WTC11 (cell line): Measurements from ENCODE around the gene WLS. TPM values are rescaled to one million over a fixed set of nuclear protein-coding genes. Genes with fewer than 3 reads are reported as not detected.
A peak's percentile ranks its signal among the peaks of the same experiment; 100 is the strongest.

ENCODE experiments used
- ATAC-seq: fragments of 200-7000 bp; cut with Tn5 transposase; 2 replicates; pipeline ENCODE4 v1.10.0; 2021; ENCODE audit warnings: mild to moderate bottlenecking, moderate library complexity
- CTCF ChIA-PET: fragments of 300-600 bp; sonication (Branson Sonifier 250); formaldehyde crosslinking; loops from one replicate; lab custom pipeline; 2021; ENCODE audit warnings: antibody characterized with exemption; lab: Charles Lee
- POLR2A ChIA-PET: fragments of 350-600 bp; sonication (Branson Sonifier 250); formaldehyde crosslinking; loops from one replicate; lab custom pipeline; 2021; ENCODE audit warnings: antibody characterized with exemption; lab: Charles Lee
- DNase-seq: peaks from one replicate; pipeline ENCODE4 v3.0.0; 2021; ENCODE audit warnings: low spot score
- H3K27ac Mint-ChIP-seq: 2 replicates; pipeline ENCODE4 v1.8.0; 2021; ENCODE audit warnings: mixed read lengths
- H3K27me3 Mint-ChIP-seq: 2 replicates; pipeline ENCODE4 v1.8.0; 2021; ENCODE audit warnings: low read depth, mild to moderate bottlenecking, moderate library complexity, mixed read lengths
- H3K36me3 Mint-ChIP-seq: 2 replicates; pipeline ENCODE4 v1.8.0; 2021; ENCODE audit warnings: mixed read lengths
- H3K4me1 Mint-ChIP-seq: 2 replicates; pipeline ENCODE4 v1.8.0; 2022; ENCODE audit warnings: mixed read lengths
- H3K4me3 Mint-ChIP-seq: 2 replicates; pipeline ENCODE4 v1.8.0; 2021; ENCODE audit warnings: mild to moderate bottlenecking, moderate library complexity, mixed read lengths
- H3K9me3 Mint-ChIP-seq: 2 replicates; pipeline ENCODE4 v1.8.0; 2021; ENCODE audit warnings: mixed read lengths
- AR ChIP-seq: fragments of 250-450 bp; sonication (Bioruptor Pico); IDR thresholded peaks from 2 replicates; pipeline ENCODE4 v1.9.0; 2021; ENCODE audit warnings: mild to moderate bottlenecking
- ATF1 ChIP-seq: sonication (generic); formaldehyde crosslinking; IDR thresholded peaks from 2 replicates; pipeline ENCODE4 v1.8.1; 2023; ENCODE audit warnings: mild to moderate bottlenecking, moderate library complexity, missing genetic modification reagents
- CREM ChIP-seq: sonication (generic); formaldehyde crosslinking; IDR thresholded peaks from 2 replicates; pipeline ENCODE4 v1.8.1; 2022; ENCODE audit warnings: mild to moderate bottlenecking, missing genetic modification reagents, moderate library complexity
- E2F1 ChIP-seq: sonication (generic); formaldehyde crosslinking; IDR thresholded peaks from 2 replicates; pipeline ENCODE4 v1.8.0; 2022; ENCODE audit warnings: mild to moderate bottlenecking, missing genetic modification reagents
- E2F4 ChIP-seq: sonication (generic); formaldehyde crosslinking; IDR thresholded peaks from 2 replicates; pipeline ENCODE4 v1.8.1; 2022; ENCODE audit warnings: low read depth, mild to moderate bottlenecking, moderate library complexity, missing genetic modification reagents, borderline replicate concordance
- ETV6 ChIP-seq: sonication (generic); formaldehyde crosslinking; IDR thresholded peaks from 2 replicates; pipeline ENCODE4 v1.8.1; 2022; ENCODE audit warnings: mild to moderate bottlenecking, missing genetic modification reagents
- HMGXB4 ChIP-seq: sonication (generic); formaldehyde crosslinking; IDR thresholded peaks from 2 replicates; pipeline ENCODE4 v1.8.1; 2023; ENCODE audit warnings: mild to moderate bottlenecking, moderate library complexity, missing genetic modification reagents
- IRF1 ChIP-seq: sonication (generic); formaldehyde crosslinking; IDR thresholded peaks from 2 replicates; pipeline ENCODE4 v1.8.0; 2023; ENCODE audit warnings: missing genetic modification reagents
- JUN ChIP-seq: sonication (generic); formaldehyde crosslinking; IDR thresholded peaks from 2 replicates; pipeline ENCODE4 v1.8.0; 2023; ENCODE audit warnings: mild to moderate bottlenecking, missing genetic modification reagents
- MYBL2 ChIP-seq: sonication (generic); formaldehyde crosslinking; IDR thresholded peaks from 2 replicates; pipeline ENCODE4 v1.8.1; 2023; ENCODE audit warnings: mild to moderate bottlenecking, moderate library complexity, missing genetic modification reagents
- NFATC4 ChIP-seq: fragments of 250-450 bp; sonication (Bioruptor Pico); IDR thresholded peaks from 2 replicates; pipeline ENCODE4 v1.9.0; 2021; ENCODE audit warnings: mild to moderate bottlenecking
- NFYB ChIP-seq: sonication (generic); formaldehyde crosslinking; conservative IDR thresholded peaks from 2 replicates; pipeline ENCODE4 v1.8.0; 2022; ENCODE audit warnings: low read depth, missing genetic modification reagents
- SMAD3 ChIP-seq: sonication (generic); formaldehyde crosslinking; IDR thresholded peaks from 2 replicates; pipeline ENCODE4 v1.8.0; 2022; ENCODE audit warnings: missing genetic modification reagents, mild to moderate bottlenecking, borderline replicate concordance
- SMAD4 ChIP-seq: sonication (generic); formaldehyde crosslinking; IDR thresholded peaks from 2 replicates; pipeline ENCODE4 v1.8.0; 2022; ENCODE audit warnings: mild to moderate bottlenecking, missing genetic modification reagents
- SP1 ChIP-seq: sonication (generic); formaldehyde crosslinking; conservative IDR thresholded peaks from 2 replicates; pipeline ENCODE4 v1.8.1; 2022; ENCODE audit warnings: missing genetic modification reagents
- TCF7 ChIP-seq: sonication (generic); formaldehyde crosslinking; IDR thresholded peaks from 2 replicates; pipeline ENCODE4 v1.8.0; 2022; ENCODE audit warnings: mild to moderate bottlenecking, low read depth, missing genetic modification reagents, moderate library complexity
- TEAD1 ChIP-seq: sonication (generic); formaldehyde crosslinking; IDR thresholded peaks from 2 replicates; pipeline ENCODE4 v1.8.0; 2022; ENCODE audit warnings: mild to moderate bottlenecking, missing genetic modification reagents
- ZBTB21 ChIP-seq: sonication (generic); formaldehyde crosslinking; IDR thresholded peaks from 2 replicates; pipeline ENCODE4 v1.8.1; 2023; ENCODE audit warnings: mild to moderate bottlenecking, missing genetic modification reagents, borderline replicate concordance
- ZMAT4 ChIP-seq: fragments of 250-450 bp; sonication (Bioruptor Pico); IDR thresholded peaks from 2 replicates; pipeline ENCODE4 v1.9.0; 2021; ENCODE audit warnings: mild to moderate bottlenecking
- ZNF263 ChIP-seq: sonication (generic); formaldehyde crosslinking; IDR thresholded peaks from 2 replicates; pipeline ENCODE4 v1.8.1; 2022; ENCODE audit warnings: low read depth, mild to moderate bottlenecking, moderate library complexity, missing genetic modification reagents
- ZNF423 ChIP-seq: fragments of 250-450 bp; sonication (Bioruptor Pico); IDR thresholded peaks from 2 replicates; pipeline ENCODE4 v2.1.2; 2022; ENCODE audit warnings: mild to moderate bottlenecking, moderate library complexity
- ZNF512 ChIP-seq: sonication (generic); formaldehyde crosslinking; IDR thresholded peaks from 2 replicates; pipeline ENCODE4 v1.8.1; 2022; ENCODE audit warnings: missing genetic modification reagents, borderline replicate concordance
- total RNA-seq: library from RNA; stranded (reverse); gene quantifications from 3 replicates; pipeline ENCODE4 v1.2.3, GENCODE V29; 2021

Gene WLS
- total RNA-seq, 1 experiment from 2014 or later = 4.5 TPM

GRCh38 chr1:68237040-68237439 is 4.7 kb upstream of the WLS start:
- ATAC-seq = no peak
- H3K27me3 Mint-ChIP-seq = peaks cover 87% of the 10 kb centered on the region
- H3K4me1 Mint-ChIP-seq = peaks cover 10% of the 10 kb centered on the region

GRCh38 chr1:68234094-68234493 is 1.8 kb upstream of the WLS start:
- TF ChIP-seq SMAD4 (CRISPR knock-in tag) (no peak), ZNF263 (no peak), MYBL2 (no peak), TEAD1 (CRISPR knock-in tag) (no peak), E2F1 (CRISPR knock-in tag) (no peak), ZMAT4 (CRISPR knock-in tag) (no peak), ZNF512 (CRISPR knock-in tag) (no peak), ZBTB21 (CRISPR knock-in tag) (no peak)
- Mint-ChIP-seq H3K27me3 (peaks cover 99% of the 10 kb centered on the region), H3K9me3 (no peaks in the 10 kb centered on the region), H3K36me3 (no peaks in the 10 kb centered on the region), H3K27ac (no peak overlapping the region), H3K4me3 (peak overlapping the region; percentile 2; the same call in 1 of the 2 replicates), H3K4me1 (peaks cover 28% of the 10 kb centered on the region)
- no peak for DNase-seq
- CTCF ChIA-PET = no interaction called here
- POLR2A ChIA-PET = no interaction called here
- no peak for ATAC-seq

More at GRCh38 chr1:68237040-68237439, 4.7 kb upstream of the WLS start:
- H3K9me3 Mint-ChIP-seq = peaks cover 3% of the 10 kb centered on the region
- no peak for DNase-seq
- no peak overlapping the region for H3K4me3 Mint-ChIP-seq
- no peaks in the 10 kb centered on the region for H3K36me3 Mint-ChIP-seq
- TF ChIP-seq AR (CRISPR knock-in tag) (no peak), JUN (CRISPR knock-in tag) (no peak), NFATC4 (CRISPR knock-in tag) (no peak), NFYB (CRISPR knock-in tag) (no peak), ZNF423 (CRISPR knock-in tag) (no peak), TCF7 (CRISPR knock-in tag) (no peak), IRF1 (CRISPR knock-in tag) (no peak)
- H3K27ac Mint-ChIP-seq = no peak overlapping the region
- CTCF ChIA-PET = no interaction called here
- POLR2A ChIA-PET = no interaction called here

GRCh38 chr1:68233202-68233601 is 879 bp upstream of the WLS start:
- ChIA-PET CTCF (interaction anchor here (1.5 to 2.5 kb wide), 3 partner anchors 61 to 113 kb away, joined by 7 to 20 read pairs (median 14); no protein-coding TSS in a partner anchor), POLR2A (no interaction called here)
- H3K9me3 Mint-ChIP-seq = no peaks in the 10 kb centered on the region
- no peak for ATAC-seq
- H3K27ac Mint-ChIP-seq = no peak overlapping the region
- H3K27me3 Mint-ChIP-seq = peaks cover 98% of the 10 kb centered on the region
- H3K36me3 Mint-ChIP-seq = no peaks in the 10 kb centered on the region
- TF ChIP-seq ATF1 (no peak), ETV6 (CRISPR knock-in tag) (no peak), HMGXB4 (no peak), SMAD3 (no peak), E2F4 (CRISPR knock-in tag) (no peak), SP1 (CRISPR knock-in tag) (no peak), CREM (CRISPR knock-in tag) (no peak), TCF7 (CRISPR knock-in tag) (no peak), NFYB (CRISPR knock-in tag) (no peak)
- H3K4me1 Mint-ChIP-seq = peaks cover 29% of the 10 kb centered on the region
- DNase-seq = no peak
- H3K4me3 Mint-ChIP-seq = peak overlapping the region; percentile 82
